C4-2B (cell line): ENCODE measurements around the gene POU6F1.

Experiments used
- H3K27ac ChIP-seq: fragments of 450-650 bp; 2 replicates; pipeline ENCODE4 v1.5.1; 2017
- ZFX ChIP-seq: fragments of 450-650 bp; IDR thresholded peaks from 2 replicates; pipeline ENCODE4 v1.6.1; 2017
- TF ChIP-seq, protein P1 (sequence below): fragments of 450-650 bp; conservative IDR thresholded peaks from 2 replicates; pipeline ENCODE4 v1.5.1; 2017; ENCODE audit warnings: mild to moderate bottlenecking

The POU6F1 gene

DNA sequence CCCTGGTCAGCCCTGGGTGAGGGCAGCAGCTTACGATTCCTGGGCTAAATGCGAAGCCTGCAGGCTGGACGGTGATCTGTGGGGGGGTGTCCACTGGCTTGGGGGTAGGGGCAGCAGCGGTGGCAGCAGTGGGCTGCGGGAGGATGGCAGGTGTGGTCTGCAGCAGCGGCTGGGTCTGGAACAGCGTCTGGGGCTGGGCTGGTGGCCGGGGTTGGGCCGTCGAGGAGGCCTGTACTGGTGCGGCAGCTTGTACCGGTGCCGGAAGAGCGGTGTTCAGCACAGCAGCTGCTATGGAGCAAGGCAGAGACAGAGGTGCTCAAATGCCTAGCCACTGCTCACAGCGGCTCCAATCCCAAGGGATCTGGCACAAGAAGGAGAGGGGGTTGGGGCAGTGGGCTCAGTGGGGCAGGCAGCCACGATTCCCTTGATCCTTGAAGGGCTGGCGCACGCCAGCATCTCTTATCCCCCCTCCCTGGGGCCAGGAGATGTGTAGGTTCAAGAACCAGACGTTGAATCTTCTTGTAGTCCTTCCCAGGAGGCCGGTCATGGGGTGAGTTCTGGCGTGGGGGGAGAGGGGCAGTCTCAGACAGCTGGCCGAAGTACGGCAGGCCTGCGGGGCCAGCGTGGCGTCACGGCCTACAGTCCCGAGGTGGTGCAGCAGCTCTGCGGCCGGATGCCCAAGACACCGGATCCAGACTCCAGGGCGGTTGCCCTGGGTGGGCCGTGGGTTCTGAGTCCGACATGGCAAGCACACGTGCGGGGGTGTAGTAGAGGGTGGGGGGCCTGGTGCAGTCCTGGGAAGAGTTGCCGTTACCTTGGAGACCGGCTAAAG is 19.9 kb downstream of the POU6F1 start:
- no peak overlapping the region for H3K27ac ChIP-seq
- TF ChIP-seq, protein P1, sequence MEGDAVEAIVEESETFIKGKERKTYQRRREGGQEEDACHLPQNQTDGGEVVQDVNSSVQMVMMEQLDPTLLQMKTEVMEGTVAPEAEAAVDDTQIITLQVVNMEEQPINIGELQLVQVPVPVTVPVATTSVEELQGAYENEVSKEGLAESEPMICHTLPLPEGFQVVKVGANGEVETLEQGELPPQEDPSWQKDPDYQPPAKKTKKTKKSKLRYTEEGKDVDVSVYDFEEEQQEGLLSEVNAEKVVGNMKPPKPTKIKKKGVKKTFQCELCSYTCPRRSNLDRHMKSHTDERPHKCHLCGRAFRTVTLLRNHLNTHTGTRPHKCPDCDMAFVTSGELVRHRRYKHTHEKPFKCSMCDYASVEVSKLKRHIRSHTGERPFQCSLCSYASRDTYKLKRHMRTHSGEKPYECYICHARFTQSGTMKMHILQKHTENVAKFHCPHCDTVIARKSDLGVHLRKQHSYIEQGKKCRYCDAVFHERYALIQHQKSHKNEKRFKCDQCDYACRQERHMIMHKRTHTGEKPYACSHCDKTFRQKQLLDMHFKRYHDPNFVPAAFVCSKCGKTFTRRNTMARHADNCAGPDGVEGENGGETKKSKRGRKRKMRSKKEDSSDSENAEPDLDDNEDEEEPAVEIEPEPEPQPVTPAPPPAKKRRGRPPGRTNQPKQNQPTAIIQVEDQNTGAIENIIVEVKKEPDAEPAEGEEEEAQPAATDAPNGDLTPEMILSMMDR = no peak
- TF ChIP-seq ZFX = no peak

DNA sequence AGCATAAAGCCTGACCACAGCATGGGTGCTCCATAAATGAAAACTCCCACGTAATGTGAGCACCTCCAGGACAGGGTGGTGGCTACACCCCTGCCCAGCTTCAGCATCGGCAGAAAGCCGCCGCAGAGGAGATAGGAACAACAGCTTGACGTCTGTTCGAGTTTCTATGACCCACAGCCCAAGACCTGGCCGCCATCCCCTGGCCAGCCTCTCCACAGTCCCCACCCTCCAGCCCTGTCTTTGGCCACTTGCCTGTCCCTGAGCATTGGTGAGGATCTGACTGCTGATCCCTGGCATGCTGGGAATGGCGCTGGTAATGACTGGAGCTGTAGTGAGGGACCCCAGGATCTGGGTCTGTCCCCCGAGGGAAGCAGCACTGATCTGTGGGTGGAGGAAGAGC is 21.3 kb downstream of the POU6F1 start:
- TF ChIP-seq, protein P1 = no peak
- no peak for TF ChIP-seq ZFX
- no peak overlapping the region for H3K27ac ChIP-seq

DNA sequence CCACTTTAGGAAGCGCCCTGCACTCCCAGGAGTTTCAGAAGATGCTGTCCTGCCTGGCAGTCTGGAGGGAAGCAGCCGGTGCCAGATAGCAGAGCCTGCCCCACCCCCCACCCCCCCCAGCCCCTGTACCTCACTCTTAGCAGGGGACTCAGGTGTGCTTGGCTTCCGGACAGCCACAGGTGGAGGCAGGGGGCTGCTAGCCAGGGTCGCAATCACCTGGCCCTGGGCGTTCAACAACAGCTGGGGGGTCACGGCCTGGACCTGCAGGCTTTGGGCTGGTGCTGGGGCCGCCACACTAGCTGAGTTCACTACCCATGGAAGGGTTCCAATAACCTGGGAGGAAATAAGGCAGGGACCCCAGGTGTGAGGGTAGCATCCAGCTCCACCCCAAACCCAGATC is 22.0 kb downstream of the POU6F1 start:
- H3K27ac ChIP-seq = no peak overlapping the region
- no peak for TF ChIP-seq ZFX
- TF ChIP-seq, protein P1 = no peak

DNA sequence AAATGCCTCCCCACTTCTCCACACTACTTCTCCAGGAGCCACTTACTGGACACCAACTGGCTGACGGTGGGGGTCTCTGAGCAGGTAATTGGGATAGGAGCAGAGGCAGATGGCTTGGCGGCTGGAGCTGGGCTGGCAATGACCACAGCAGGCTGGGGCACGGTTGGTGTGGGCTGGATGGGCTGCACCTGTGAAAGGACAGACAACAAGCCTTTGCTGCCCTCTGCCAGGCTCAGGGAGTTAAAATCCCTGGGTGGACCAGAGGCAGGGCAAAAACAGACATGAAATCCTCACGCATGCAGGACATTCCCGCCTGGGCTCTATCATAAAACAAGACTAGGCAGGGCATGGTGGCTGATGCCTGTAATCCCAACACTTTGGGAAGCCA is 25.6 kb downstream of the POU6F1 start:
- TF ChIP-seq ZFX = no peak
- TF ChIP-seq, protein P1 = no peak
- H3K27ac ChIP-seq = no peak overlapping the region

DNA sequence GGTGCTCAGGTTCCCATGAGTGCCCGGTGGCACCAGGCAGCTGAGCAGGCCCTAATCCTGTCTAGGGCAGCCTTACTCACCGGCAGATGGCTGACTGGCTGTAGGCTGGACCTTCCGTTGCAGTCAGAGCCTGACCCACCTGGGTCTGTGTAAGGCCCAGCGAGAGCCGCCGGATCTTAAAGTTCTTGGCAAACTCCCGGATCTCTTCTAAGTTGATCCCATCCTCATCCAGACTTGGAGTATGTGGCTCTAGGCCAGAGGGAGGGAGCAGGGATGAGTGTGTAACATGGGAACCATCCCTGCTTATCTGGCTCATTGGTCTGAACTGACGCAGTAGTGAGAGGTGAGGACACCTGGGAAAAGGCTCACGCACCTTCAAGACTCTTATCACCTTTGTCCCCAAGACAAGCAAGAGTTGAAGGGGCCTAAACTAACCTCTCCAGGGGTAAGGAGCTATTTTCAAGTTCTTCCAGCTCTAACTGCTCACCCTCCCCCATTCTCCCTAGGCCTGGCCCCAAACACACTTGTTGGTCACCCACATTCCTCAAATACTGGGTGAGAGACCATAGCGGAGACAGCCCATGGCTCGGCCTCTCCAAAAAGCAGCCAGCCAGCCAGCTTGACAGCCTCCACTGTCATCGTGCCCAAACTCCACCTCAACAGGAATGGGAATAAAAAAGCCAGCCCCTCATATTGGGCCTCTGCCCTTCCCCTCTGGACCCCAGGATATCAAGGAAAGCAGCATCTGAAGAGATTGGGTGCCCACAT is 26.2 kb downstream of the POU6F1 start:
- H3K27ac ChIP-seq = no peak overlapping the region
- no peak for TF ChIP-seq ZFX
- TF ChIP-seq, protein P1 = no peak

DNA sequence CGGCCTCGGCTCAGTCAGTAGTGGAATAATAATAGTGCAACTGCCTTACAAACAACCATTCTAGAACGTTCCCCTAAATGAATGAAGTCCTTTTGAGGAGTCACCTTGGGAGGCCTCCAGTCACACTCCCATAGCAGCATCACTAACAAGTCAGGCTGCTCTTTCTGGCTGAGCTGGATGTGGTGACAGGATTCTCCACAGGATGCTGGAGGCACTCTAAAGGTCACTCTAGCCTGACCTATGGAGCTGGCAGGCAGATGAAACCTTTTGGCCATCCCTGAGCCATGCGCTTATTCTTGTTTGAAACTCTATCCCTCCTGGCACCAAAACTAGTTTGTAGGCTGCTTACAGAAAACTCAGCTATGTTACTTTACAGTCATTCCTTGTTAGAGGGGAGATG is 27.0 kb downstream of the POU6F1 start:
- no peak overlapping the region for H3K27ac ChIP-seq
- TF ChIP-seq, protein P1 = no peak
- TF ChIP-seq ZFX = no peak

DNA sequence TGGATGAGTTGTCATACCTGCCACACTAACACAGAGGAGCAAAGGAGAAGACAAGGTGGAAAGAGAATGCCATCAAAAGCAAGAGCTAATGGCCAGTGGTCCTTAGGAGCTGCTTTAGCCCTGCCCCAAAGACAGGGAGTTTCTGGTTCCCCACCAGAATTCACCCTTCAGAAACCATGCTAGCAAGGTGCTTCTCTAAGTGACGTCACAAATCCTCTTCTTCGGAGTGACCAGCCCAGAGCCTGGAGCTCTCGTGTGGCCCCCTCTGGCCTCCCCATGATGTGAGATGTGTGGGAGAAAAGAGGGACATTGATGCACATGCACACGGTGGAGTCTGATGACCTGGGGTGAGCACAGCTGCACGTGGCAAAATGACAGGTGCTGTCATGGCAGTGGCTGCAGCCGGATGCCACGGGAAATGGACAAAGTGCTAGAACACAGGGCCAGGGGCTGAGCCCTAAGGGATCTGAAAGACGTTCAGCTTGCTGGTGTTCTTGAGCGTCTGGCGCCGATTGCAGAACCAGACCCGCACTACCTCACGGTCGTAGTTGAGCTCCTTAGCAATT is 28.0 kb downstream of the POU6F1 start:
- H3K27ac ChIP-seq = no peak overlapping the region
- TF ChIP-seq, protein P1 = no peak
- no peak for TF ChIP-seq ZFX
